Fibroblast of the aortic adventitia (primary cell): ENCODE data around the gene BTBD7. TPM values are rescaled to one million over a fixed set of nuclear protein-coding genes. Genes with fewer than 3 reads are reported as not detected.

Experiments
- DNase-seq: peaks from one replicate; pipeline ENCODE4 v3.0.0-alpha.2; 2010; ENCODE audit warnings: low read depth
- H3K4me3 ChIP-seq: 2 replicates; pipeline ENCODE4 v1.5.1; 2011; ENCODE audit warnings: low read depth, mild to moderate bottlenecking, control low read depth, low read length, moderate library complexity
- total RNA-seq: library from RNA; depleted of rRNA; stranded (reverse); fragments of >200 nt; gene quantifications from 2 replicates; pipeline ENCODE4 v1.2.3, GENCODE V29; 2012; ENCODE audit warnings: low replicate concordance
- TF ChIP-seq, protein P1 (sequence below): IDR thresholded peaks from 2 replicates; pipeline ENCODE4 v1.5.1; 2011; ENCODE audit warnings: mild to moderate bottlenecking, low read length, control low read depth, inconsistent platforms; ENCODE audit not compliant: insufficient read depth

BTBD7 gene
- total RNA-seq, 1 donor, result 38.0 TPM

DNA sequence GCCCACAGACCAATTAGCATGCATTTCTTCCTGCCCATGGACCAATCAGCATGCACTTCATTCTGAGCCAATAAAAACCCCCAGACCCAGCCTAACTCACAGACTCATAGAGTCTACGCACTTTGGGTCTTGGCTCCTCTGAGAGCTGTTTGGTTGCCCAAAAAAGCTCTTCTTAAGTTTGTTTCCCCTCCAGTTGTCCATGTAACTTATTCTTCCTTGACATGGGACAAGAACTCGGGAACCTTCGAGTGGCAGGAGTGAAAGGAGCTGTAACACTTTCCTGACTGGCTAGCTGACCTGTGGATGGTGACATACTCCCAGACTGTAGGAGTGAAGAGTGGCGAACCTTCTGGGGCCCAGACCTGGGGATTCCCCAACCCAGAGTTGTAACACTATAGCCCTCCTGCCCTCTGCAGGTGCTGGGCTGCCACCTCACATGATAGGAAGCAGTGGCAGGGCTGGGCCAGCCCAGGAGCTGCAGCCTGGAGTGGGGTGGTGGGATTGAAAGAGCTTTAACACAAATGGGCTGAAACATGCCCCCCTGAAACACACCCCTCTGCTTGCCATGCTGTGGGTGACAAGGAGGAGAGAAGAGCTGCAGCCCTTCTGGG, 4.4 kb upstream of the BTBD7 start:
- no peak for DNase-seq
- TF ChIP-seq, protein P1, sequence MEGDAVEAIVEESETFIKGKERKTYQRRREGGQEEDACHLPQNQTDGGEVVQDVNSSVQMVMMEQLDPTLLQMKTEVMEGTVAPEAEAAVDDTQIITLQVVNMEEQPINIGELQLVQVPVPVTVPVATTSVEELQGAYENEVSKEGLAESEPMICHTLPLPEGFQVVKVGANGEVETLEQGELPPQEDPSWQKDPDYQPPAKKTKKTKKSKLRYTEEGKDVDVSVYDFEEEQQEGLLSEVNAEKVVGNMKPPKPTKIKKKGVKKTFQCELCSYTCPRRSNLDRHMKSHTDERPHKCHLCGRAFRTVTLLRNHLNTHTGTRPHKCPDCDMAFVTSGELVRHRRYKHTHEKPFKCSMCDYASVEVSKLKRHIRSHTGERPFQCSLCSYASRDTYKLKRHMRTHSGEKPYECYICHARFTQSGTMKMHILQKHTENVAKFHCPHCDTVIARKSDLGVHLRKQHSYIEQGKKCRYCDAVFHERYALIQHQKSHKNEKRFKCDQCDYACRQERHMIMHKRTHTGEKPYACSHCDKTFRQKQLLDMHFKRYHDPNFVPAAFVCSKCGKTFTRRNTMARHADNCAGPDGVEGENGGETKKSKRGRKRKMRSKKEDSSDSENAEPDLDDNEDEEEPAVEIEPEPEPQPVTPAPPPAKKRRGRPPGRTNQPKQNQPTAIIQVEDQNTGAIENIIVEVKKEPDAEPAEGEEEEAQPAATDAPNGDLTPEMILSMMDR, result no peak
- H3K4me3 ChIP-seq, result no peak overlapping the region

DNA sequence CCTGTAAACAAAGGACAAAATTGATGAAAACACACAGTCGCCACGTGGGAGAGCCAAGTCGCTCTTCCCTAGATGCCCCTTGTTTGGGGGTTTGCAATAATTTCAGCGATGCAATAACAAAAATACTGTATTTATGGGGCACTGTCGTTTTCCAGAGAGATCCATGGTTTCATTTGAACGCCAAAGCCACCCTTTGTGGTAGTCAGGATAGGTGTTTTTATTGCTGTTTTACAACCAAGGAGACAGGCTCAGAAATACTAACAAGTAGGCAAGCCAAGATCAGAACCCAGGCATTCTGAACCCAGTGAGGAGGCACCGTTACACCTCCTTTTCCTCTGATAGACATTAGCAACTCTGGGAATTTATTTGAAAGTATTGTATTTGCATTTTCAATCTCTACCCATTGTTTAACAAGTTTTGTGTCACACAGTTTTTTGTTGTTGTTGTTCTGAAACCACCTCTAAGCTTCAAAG, 831 bp upstream of the BTBD7 start:
- peak overlapping the region; percentile 80 for H3K4me3 ChIP-seq
- DNase-seq, result no peak
- TF ChIP-seq, protein P1, result no peak

DNA sequence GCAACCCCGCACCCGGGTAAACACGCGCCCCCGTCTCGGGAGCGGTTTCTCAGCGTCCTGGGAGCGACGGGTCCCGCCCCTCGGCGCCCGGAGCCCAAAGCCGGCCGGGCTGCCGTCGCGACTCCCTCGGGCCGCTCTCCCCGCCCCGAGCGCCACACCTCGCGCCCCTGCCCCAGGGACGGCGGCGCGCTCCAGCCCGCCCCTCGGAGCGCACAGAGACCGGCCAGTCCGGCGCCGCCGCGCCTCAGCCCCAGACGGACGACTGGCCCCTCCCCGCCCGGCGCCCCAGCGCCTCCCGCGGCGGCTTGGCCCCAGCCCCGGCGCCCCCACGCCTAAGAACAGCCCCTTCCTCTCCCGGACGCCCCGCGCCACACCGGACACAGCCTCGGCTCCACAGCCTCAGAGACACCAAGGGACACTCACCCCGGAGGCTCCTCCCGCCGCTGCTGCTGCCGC, 411 bp downstream of the BTBD7 start:
- TF ChIP-seq, protein P1, result no peak
- DNase-seq, result no peak
- peak overlapping the region; percentile 80 for H3K4me3 ChIP-seq

DNA sequence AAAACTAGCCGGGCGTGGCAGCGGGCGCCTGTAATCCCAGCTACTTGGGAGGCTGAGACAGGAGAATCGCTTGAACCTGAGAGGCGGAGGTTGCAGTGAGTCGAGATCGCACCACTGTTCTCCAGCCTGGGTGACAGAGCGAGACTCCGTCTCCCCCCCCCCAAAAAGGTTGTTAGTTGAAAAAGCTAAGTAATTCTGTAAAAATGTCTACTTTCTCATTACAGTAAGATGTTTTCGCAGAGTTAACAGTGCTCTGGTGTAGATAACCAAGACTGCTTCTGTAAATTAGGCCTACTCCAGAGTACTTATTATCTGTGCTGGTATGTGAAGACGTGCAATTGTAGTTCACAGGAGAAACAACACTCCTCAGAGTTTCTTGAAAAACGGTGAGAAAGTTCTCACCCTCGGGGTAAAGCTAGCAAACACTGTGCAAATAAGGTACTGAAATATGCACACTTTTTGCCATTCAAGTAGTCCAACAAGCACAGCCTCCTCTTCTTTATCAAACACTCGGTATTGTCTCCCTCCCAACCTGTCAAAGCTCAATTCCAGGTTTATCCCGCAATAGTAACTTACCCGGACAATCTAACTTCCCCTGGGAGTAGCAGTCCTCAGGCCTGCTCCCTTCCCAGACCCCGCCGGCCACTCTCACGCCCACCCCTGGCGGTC, 974 bp downstream of the BTBD7 start:
- H3K4me3 ChIP-seq, result peak overlapping the region; percentile 80
- TF ChIP-seq, protein P1, result no peak
- peak; percentile 17 for DNase-seq

DNA sequence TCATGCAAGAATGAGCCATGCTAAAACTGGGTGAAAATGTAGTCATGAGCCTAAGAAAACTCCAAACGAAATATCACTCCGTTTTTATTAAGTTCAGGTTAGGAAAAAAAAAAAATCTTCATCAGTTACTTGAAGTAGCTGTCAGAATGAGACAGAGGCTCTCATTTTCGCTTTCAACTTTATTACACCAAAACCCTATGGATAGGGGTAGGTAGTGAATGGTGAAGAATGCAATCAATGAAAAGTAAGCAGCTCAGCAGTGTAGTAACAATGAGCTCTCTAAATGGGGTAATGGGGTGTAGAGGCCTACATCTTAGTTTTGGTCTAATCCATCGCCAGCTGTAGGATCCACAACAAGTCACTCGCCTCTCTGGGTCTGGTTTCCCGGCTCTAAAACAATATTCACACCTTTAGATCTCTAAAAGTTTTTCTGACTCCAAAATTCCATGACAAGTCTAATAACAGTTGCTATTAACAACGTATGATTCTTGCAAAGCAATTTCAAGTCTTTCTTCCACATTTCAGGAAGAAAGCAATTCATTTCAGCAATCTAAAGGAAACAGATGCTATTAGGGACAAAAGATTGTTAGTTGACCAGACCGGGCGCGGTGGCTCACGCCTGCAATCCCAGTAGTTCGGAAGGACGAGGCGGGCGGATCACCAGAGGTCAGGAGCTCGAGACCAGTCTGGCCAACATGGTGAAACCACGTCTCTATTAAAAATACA, 1.7 kb downstream of the BTBD7 start:
- H3K4me3 ChIP-seq, result peak overlapping the region; percentile 80
- no peak for DNase-seq
- TF ChIP-seq, protein P1, result no peak

DNA sequence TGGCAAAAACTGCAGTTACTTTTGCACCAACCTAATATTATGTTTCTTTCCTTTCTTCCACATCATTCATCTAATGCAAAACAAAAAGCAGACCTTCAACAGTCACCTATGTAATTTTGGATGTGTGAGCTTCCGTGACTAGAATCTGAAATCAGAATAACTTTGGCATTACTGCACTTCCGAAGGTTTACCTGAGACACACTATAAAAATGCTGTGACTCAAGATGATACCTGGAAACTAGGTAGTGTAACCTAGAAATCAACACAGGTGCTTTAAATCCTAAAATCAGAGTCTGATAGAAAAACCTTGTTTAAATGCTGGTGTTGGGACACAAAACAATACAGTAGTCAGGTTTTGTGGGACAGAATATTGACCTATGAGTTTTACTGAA, 2.2 kb downstream of the BTBD7 start:
- no peak for DNase-seq
- TF ChIP-seq, protein P1, result no peak
- H3K4me3 ChIP-seq, result no peak overlapping the region
